CD4-positive, alpha-beta T cell (primary cell): ENCODE results near the gene F12. TPM values are rescaled to one million over a fixed set of nuclear protein-coding genes. Genes with fewer than 3 reads are reported as not detected.

Experiments used
- ATAC-seq: fragments of 200-7000 bp; cut with Tn5 transposase; one replicate; pipeline ENCODE4 v1.10.0; 2022; ENCODE audit warnings: mild to moderate bottlenecking; ENCODE audit not compliant: poor library complexity
- CTCF ChIA-PET: fragments of 350-600 bp; sonication (Branson Sonifier 250); formaldehyde crosslinking; loops from one replicate; lab custom pipeline; 2021; ENCODE audit warnings: antibody characterized with exemption, inconsistent platforms; lab: Charles Lee
- POLR2A ChIA-PET: fragments of 350-600 bp; sonication (Branson Sonifier 250); formaldehyde crosslinking; loops from one replicate; lab custom pipeline; 2021; ENCODE audit warnings: antibody characterized with exemption, inconsistent platforms; lab: Charles Lee
- DNase-seq, 14 experiments: peaks; one replicate each; pipeline ENCODE4 v3.0.0-alpha.2; 2013 to 2020; ENCODE audit warnings: mixed read lengths in 2 of 14
- H3K27ac ChIP-seq, 2 donors: one replicate each; pipeline versions ENCODE4 v1.5.1 to v1.7.0; 2013; ENCODE audit warnings: low read length in 2 of 2, low read depth in 1 of 2, mild to moderate bottlenecking in 1 of 2
- H3K27me3 ChIP-seq, 2 experiments: 1 replicate in 1 of 2; 2 replicates in 1 of 2; pipeline versions ENCODE4 v1.6.1 to v1.7.0; 2013; ENCODE audit warnings: low read length in 2 of 2, control low read depth in 1 of 2, mild to moderate bottlenecking in 1 of 2, moderate library complexity in 1 of 2; ENCODE audit not compliant: insufficient read depth in 2 of 2, control insufficient read depth in 1 of 2
- H3K36me3 ChIP-seq: one replicate; pipeline ENCODE4 v1.6.1; 2013; ENCODE audit warnings: low read length, control low read depth; ENCODE audit not compliant: insufficient read depth
- H3K4me1 ChIP-seq: one replicate; pipeline ENCODE4 v1.6.1; 2013; ENCODE audit warnings: low read length, control low read depth; ENCODE audit not compliant: insufficient read depth
- H3K4me3 ChIP-seq: one replicate; pipeline ENCODE4 v1.5.1; 2013; ENCODE audit warnings: mild to moderate bottlenecking, low read length, moderate library complexity
- H3K9me3 ChIP-seq, 2 experiments: 1 replicate in 1 of 2; 2 replicates in 1 of 2; pipeline versions ENCODE4 v1.6.1 to v1.7.0; 2013; ENCODE audit warnings: low read length in 2 of 2, mild to moderate bottlenecking in 2 of 2, control low read depth in 1 of 2, moderate library complexity in 1 of 2; ENCODE audit not compliant: control insufficient read depth in 1 of 2, insufficient read depth in 1 of 2
- H3K27ac Mint-ChIP-seq: one replicate; pipeline ENCODE4 v1.8.0; 2020; ENCODE audit warnings: mixed read lengths
- H3K27me3 Mint-ChIP-seq: one replicate; pipeline ENCODE4 v1.8.0; 2021; ENCODE audit warnings: mixed read lengths
- H3K36me3 Mint-ChIP-seq: one replicate; pipeline ENCODE4 v1.8.0; 2021; ENCODE audit warnings: low read depth, mixed read lengths
- H3K4me1 Mint-ChIP-seq: one replicate; pipeline ENCODE4 v1.8.0; 2021; ENCODE audit warnings: low read depth, mixed read lengths
- H3K4me3 Mint-ChIP-seq: one replicate; pipeline ENCODE4 v1.8.0; 2020; ENCODE audit warnings: mild to moderate bottlenecking, mixed read lengths
- H3K9me3 Mint-ChIP-seq: one replicate; pipeline ENCODE4 v1.8.0; 2020; ENCODE audit warnings: mixed read lengths
- CTCF ChIP-seq: fragments of 200-600 bp; IDR thresholded peaks from one replicate; pipeline ENCODE4 v1.8.0; 2022; ENCODE audit warnings: antibody characterized with exemption, mild to moderate bottlenecking
- intact Hi-C, 2 experiments: fragments of 100-400 bp; cut with DNase I in 1 of 2; cut with micrococcal nuclease in 1 of 2; formaldehyde crosslinking; loops; one replicate each; pipeline versions ENCODE4 v1.15.1 to v1.9.0; 2023 to 2025; cut with DNase I, micrococcal nuclease
- total RNA-seq, 174 experiments: library from RNA in 2 of 174; stranded (reverse) in 2 of 174; gene quantifications; one replicate each; pipeline ENCODE4 v1.2.3 and lab custom pipeline; 2021 to 2026

F12 gene
- total RNA-seq, 2 experiments from 2014 or later, result 0.20 to 0.60 TPM

GRCh38 chr5:177389241-177390169 is 19.9 kb downstream of the F12 start:
- H3K4me3 Mint-ChIP-seq, result peak overlapping the region; percentile 53
- ChIA-PET CTCF (interaction anchor here (0.7 to 6.1 kb wide), 17 partner anchors 14 to 112 kb away, joined by 3 to 136 read pairs (median 6); partner anchors contain the start of genes LMAN2 and PRR7), POLR2A (interaction anchor here (0.8 to 3.7 kb wide), 16 partner anchors 11 to 108 kb away, joined by 3 to 75 read pairs (median 10); partner anchors contain the start of genes GRK6, LMAN2, PDLIM7 and PRR7)
- H3K27me3 Mint-ChIP-seq, result no peaks in the 10 kb centered on the region
- intact Hi-C loops, result loop anchor here (1.0 to 10.0 kb wide), 6 partner anchors 13 to 675 kb away; no protein-coding TSS in a partner anchor
- H3K4me1 ChIP-seq, result peaks cover 68% of the 10 kb centered on the region
- ATAC-seq (peak; percentile 70), DNase-seq (peak in 11 of 14 experiments; percentile 27 to 91 (median 56))
- H3K4me3 ChIP-seq, result peak overlapping the region; percentile 4
- no peaks in the 10 kb centered on the region for H3K27me3 ChIP-seq
- no peaks in the 10 kb centered on the region for H3K9me3 ChIP-seq
- H3K9me3 Mint-ChIP-seq, result no peaks in the 10 kb centered on the region
- peak overlapping the region; percentile 80 for H3K27ac Mint-ChIP-seq
- peak overlapping the region; percentile 29 to 72 for H3K27ac ChIP-seq
- no peaks in the 10 kb centered on the region for H3K36me3 ChIP-seq
- TF ChIP-seq CTCF, result no peak
- peaks cover 35% of the 10 kb centered on the region for H3K4me1 Mint-ChIP-seq
- no peaks in the 10 kb centered on the region for H3K36me3 Mint-ChIP-seq

- Histone ChIP-seq H3K36me3 (no peaks in the 10 kb centered on the region), H3K9me3 (no peaks in the 10 kb centered on the region), H3K27ac (peak overlapping the region; percentile 26 to 72), H3K4me3 (no peak overlapping the region), H3K4me1 (peaks cover 72% of the 10 kb centered on the region), H3K27me3 (no peaks in the 10 kb centered on the region)
- H3K4me1 Mint-ChIP-seq, result peaks cover 40% of the 10 kb centered on the region
- DNase-seq (no peak), ATAC-seq (no peak)
- H3K4me3 Mint-ChIP-seq, result peak overlapping the region; percentile 53
- peak overlapping the region; percentile 80 for H3K27ac Mint-ChIP-seq
- H3K27me3 Mint-ChIP-seq, result no peaks in the 10 kb centered on the region
- CTCF ChIA-PET, result interaction anchor here (2.3 to 6.1 kb wide), 6 partner anchors 15 to 67 kb away, joined by 8 to 136 read pairs (median 41); partner anchors contain the start of gene PRR7
- POLR2A ChIA-PET, result interaction anchor here (1.2 to 3.7 kb wide), 10 partner anchors 13 to 79 kb away, joined by 3 to 75 read pairs (median 14); partner anchors contain the start of genes GRK6, LMAN2 and PRR7
- no peak for TF ChIP-seq CTCF
- no peaks in the 10 kb centered on the region for H3K9me3 Mint-ChIP-seq
- intact Hi-C loops, result no loop called here
- no peaks in the 10 kb centered on the region for H3K36me3 Mint-ChIP-seq
Measured at GRCh38 chr5:177388521-177389052, 20.8 kb downstream of the F12 start.

GRCh38 chr5:177387405-177387804 is 22.0 kb downstream of the F12 start:
- peaks cover 84% of the 10 kb centered on the region for H3K4me1 ChIP-seq
- POLR2A ChIA-PET, result interaction anchor here (1.3 kb wide), 1 partner anchor 68 kb away, joined by 4 read pairs; no protein-coding TSS in a partner anchor

More at GRCh38 chr5:177387405-177387804, 22.0 kb downstream of the F12 start:
- CTCF ChIA-PET, result interaction anchor here (1.6 to 6.1 kb wide), 3 partner anchors 16 to 68 kb away, joined by 3 to 136 read pairs (median 60); no protein-coding TSS in a partner anchor
- ATAC-seq (no peak), DNase-seq (no peak)
- Mint-ChIP-seq H3K4me1 (peaks cover 52% of the 10 kb centered on the region), H3K27ac (no peak overlapping the region), H3K4me3 (no peak overlapping the region), H3K9me3 (no peaks in the 10 kb centered on the region), H3K27me3 (no peaks in the 10 kb centered on the region), H3K36me3 (no peaks in the 10 kb centered on the region)
- Histone ChIP-seq H3K27ac (no peak overlapping the region), H3K9me3 (no peaks in the 10 kb centered on the region), H3K36me3 (no peaks in the 10 kb centered on the region), H3K27me3 (no peaks in the 10 kb centered on the region), H3K4me3 (no peak overlapping the region)
- TF ChIP-seq CTCF, result no peak
- intact Hi-C loops, result no loop called here
